ENCODE results near the gene AGBL1. TPM values are rescaled to one million over a fixed set of nuclear protein-coding genes. Genes with fewer than 3 reads are reported as not detected.

Gene AGBL1
- total RNA-seq, 1 experiment from 2014 or later = not detected

DNA sequence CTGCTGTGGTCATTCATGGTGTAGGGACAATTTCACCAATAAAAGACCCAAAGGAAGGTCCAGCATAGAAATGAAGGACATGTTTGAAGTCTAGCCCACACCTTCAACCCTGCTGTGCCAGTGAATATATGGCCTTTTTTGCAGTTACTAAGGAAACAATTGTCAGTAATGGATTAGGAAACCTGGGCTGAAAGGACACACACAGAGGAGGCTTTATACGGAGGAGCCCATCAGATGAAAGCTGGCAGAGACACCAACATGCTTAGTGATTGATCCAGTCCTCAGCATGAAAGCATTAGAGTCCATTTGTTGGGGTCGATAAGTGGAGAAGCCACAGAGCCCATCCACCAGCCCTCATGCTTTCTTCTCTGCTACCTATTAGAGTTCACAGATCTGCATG lies 584.3 kb downstream of the AGBL1 start:
- Histone ChIP-seq H3K79me2 (ENCODE audit: low read depth) (no peaks in the 10 kb centered on the region), H3K27ac (no peak overlapping the region), H3K9me2 (ENCODE audit: insufficient read depth) (no peaks in the 10 kb centered on the region), H2AFZ (no peak overlapping the region), H3K4me1 (replicated peaks; ENCODE audit: insufficient read depth) (no peaks in the 10 kb centered on the region), H3F3A (ENCODE audit: insufficient read depth, low read depth) (no peaks in the 10 kb centered on the region), H3K36me3 (ENCODE audit: low read depth) (no peaks in the 10 kb centered on the region), H4K20me1 (ENCODE audit: insufficient read depth) (no peaks in the 10 kb centered on the region), H3K27me3 (ENCODE audit: insufficient read depth, low read depth) (no peaks in the 10 kb centered on the region), H3K4me3 (no peak overlapping the region), H3K4me2 (no peak overlapping the region), H3K9me3 (ENCODE audit: insufficient read depth, low read depth) (no peaks in the 10 kb centered on the region)
- intact Hi-C loops (cut with micrococcal nuclease; ENCODE audit: unreplicated experiment) = no loop called here
- ChIA-PET CTCF (no interaction called here), POLR2A (ENCODE audit: unreplicated experiment) (no interaction called here)
- TF ChIP-seq, protein P1, sequence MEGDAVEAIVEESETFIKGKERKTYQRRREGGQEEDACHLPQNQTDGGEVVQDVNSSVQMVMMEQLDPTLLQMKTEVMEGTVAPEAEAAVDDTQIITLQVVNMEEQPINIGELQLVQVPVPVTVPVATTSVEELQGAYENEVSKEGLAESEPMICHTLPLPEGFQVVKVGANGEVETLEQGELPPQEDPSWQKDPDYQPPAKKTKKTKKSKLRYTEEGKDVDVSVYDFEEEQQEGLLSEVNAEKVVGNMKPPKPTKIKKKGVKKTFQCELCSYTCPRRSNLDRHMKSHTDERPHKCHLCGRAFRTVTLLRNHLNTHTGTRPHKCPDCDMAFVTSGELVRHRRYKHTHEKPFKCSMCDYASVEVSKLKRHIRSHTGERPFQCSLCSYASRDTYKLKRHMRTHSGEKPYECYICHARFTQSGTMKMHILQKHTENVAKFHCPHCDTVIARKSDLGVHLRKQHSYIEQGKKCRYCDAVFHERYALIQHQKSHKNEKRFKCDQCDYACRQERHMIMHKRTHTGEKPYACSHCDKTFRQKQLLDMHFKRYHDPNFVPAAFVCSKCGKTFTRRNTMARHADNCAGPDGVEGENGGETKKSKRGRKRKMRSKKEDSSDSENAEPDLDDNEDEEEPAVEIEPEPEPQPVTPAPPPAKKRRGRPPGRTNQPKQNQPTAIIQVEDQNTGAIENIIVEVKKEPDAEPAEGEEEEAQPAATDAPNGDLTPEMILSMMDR (conservative IDR thresholded peaks at IDR 0.05) = no peak
- no peak for TF ChIP-seq EZH2 (IDR thresholded peaks at IDR 0.05; ENCODE audit: low read depth)
- no TSS peak for BruUV-seq (replicated peaks)
- no peak for DNase-seq

DNA sequence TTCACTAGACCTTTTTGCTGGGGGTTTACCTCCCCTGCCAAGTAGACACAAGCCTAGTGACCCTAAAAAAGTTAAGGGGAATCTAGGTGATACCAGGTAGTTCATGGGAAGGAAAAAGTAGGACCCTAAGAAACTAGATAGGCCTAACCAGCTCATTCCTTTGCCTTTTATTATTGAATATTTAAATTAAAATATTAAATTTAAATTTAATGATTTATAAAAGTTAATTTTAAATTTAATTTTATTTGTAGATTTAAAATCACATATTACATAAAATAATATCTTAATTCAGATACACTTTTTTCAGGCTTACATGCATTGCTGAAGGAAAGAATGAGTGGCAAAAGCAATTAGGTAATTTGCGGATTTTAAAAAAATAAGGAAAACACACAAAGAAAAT lies 584.9 kb downstream of the AGBL1 start:
- H3K79me2 ChIP-seq (ENCODE audit: low read depth) = no peaks in the 10 kb centered on the region
- DNase-seq = no peak
- H2AFZ ChIP-seq = no peak overlapping the region
- intact Hi-C loops (cut with micrococcal nuclease; ENCODE audit: unreplicated experiment) = no loop called here
- H3K4me2 ChIP-seq = no peak overlapping the region
- BruUV-seq (replicated peaks) = no TSS peak
- no peaks in the 10 kb centered on the region for H3K4me1 ChIP-seq (replicated peaks; ENCODE audit: insufficient read depth)
- no peaks in the 10 kb centered on the region for H3F3A ChIP-seq (ENCODE audit: insufficient read depth, low read depth)
- H3K27ac ChIP-seq = no peak overlapping the region
- H3K36me3 ChIP-seq (ENCODE audit: low read depth) = no peaks in the 10 kb centered on the region
- H3K9me3 ChIP-seq (ENCODE audit: insufficient read depth, low read depth) = no peaks in the 10 kb centered on the region
- no peak for TF ChIP-seq EZH2 (IDR thresholded peaks at IDR 0.05; ENCODE audit: low read depth)
- TF ChIP-seq, protein P1 (conservative IDR thresholded peaks at IDR 0.05) = no peak
- no peak overlapping the region for H3K4me3 ChIP-seq
- no peaks in the 10 kb centered on the region for H3K27me3 ChIP-seq (ENCODE audit: insufficient read depth, low read depth)
- H3K9me2 ChIP-seq (ENCODE audit: insufficient read depth) = no peaks in the 10 kb centered on the region
- H4K20me1 ChIP-seq (ENCODE audit: insufficient read depth) = no peaks in the 10 kb centered on the region
- ChIA-PET CTCF (no interaction called here), POLR2A (ENCODE audit: unreplicated experiment) (no interaction called here)

DNA sequence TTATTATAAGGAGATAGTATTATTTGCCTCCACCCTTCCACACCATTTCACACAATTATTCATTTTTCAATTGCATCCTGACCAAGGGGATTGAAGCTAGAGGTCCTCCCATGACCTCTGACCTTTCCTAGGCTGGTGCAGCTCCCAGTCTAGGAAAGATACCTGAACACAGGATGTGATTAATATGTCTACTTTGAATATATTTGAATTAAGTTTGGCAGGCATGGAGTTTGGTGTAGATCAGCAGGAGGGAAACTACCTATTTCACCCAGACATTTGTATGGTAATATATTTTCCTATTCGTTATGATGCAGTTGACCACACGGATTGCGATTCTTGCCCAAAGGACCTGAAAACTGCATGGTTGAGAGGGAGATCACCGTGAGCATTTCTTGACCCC lies 596.3 kb downstream of the AGBL1 start:
- Histone ChIP-seq H3K4me1 (replicated peaks; ENCODE audit: insufficient read depth) (no peaks in the 10 kb centered on the region), H2AFZ (no peak overlapping the region), H3K79me2 (ENCODE audit: low read depth) (no peaks in the 10 kb centered on the region), H3K27me3 (ENCODE audit: insufficient read depth, low read depth) (0 out of 2 replicates have a peak, but pooled peaks cover 3% of the 10 kb centered on the region), H3K4me3 (no peak overlapping the region), H4K20me1 (ENCODE audit: insufficient read depth) (no peaks in the 10 kb centered on the region), H3K4me2 (no peak overlapping the region), H3K9me2 (ENCODE audit: insufficient read depth) (no peaks in the 10 kb centered on the region), H3K36me3 (ENCODE audit: low read depth) (no peaks in the 10 kb centered on the region), H3K9me3 (ENCODE audit: insufficient read depth, low read depth) (no peaks in the 10 kb centered on the region), H3F3A (ENCODE audit: insufficient read depth, low read depth) (no peaks in the 10 kb centered on the region), H3K27ac (no peak overlapping the region)
- ChIA-PET POLR2A (ENCODE audit: unreplicated experiment) (no interaction called here), CTCF (no interaction called here)
- TF ChIP-seq EZH2 (IDR thresholded peaks at IDR 0.05; ENCODE audit: low read depth) = no peak
- TF ChIP-seq, protein P1 (conservative IDR thresholded peaks at IDR 0.05) = no peak
- BruUV-seq (replicated peaks) = no TSS peak
- intact Hi-C loops (cut with micrococcal nuclease; ENCODE audit: unreplicated experiment) = no loop called here
- no peak for DNase-seq

All from PC-9 (cell line).